ENCODE measurements around the gene FRMD7. TPM values are rescaled to one million over a fixed set of nuclear protein-coding genes. Genes with fewer than 3 reads are reported as not detected.

Gene FRMD7
- total and polyA plus RNA-seq, 2 experiments from 2014 or later, result not detected

- no peak for TF ChIP-seq ZNF462 (CRISPR knock-in tag; IDR thresholded peaks at IDR 0.05)
- TF ChIP-seq EZH2phosphoT487 (IDR thresholded peaks at IDR 0.05; ENCODE audit: unreplicated experiment), result no peak
- TF ChIP-seq ZNF114 (CRISPR knock-in tag; IDR thresholded peaks at IDR 0.05), result no peak
Observed at GRCh38 chrX:132119283-132119682, 8.5 kb downstream of the FRMD7 start (continued).

GRCh38 chrX:132118358-132118757, 9.5 kb downstream of the FRMD7 start:
- Histone ChIP-seq H2AFZ (no peak overlapping the region), H3K79me2 (replicated peaks; ENCODE audit: insufficient read depth) (no peaks in the 10 kb centered on the region), H3K4me1 (ENCODE audit: insufficient read depth) (no peaks in the 10 kb centered on the region), H3K4me3 (no peak overlapping the region), H3F3A (replicated peaks; ENCODE audit: low read depth) (no peaks in the 10 kb centered on the region), H3K4me2 (no peak overlapping the region), H3K27ac (ENCODE audit: low read depth) (no peak overlapping the region), H3K9me2 (ENCODE audit: insufficient read depth) (no peaks in the 10 kb centered on the region), H4K20me1 (replicated peaks; ENCODE audit: insufficient read depth) (no peaks in the 10 kb centered on the region), H3K27me3 (ENCODE audit: insufficient read depth) (no peaks in the 10 kb centered on the region), H3K36me3 (ENCODE audit: insufficient read depth) (no peaks in the 10 kb centered on the region)
- DNase-seq (ENCODE audit: low spot score), result peak; percentile 17
- no peak overlapping the region for H3K27ac Mint-ChIP-seq
- no peaks in the 10 kb centered on the region for H3K9me3 Mint-ChIP-seq
- peak; percentile 65 for ATAC-seq
- H3K27me3 Mint-ChIP-seq (ENCODE audit: insufficient read depth, low read depth, poor library complexity), result no peaks in the 10 kb centered on the region
- H3K4me1 Mint-ChIP-seq, result peaks cover 17% of the 10 kb centered on the region; the same call in 2 of the 3 replicates
- H3K4me3 Mint-ChIP-seq, result no peak overlapping the region
- no peaks in the 10 kb centered on the region for H3K36me3 Mint-ChIP-seq (ENCODE audit: low read depth)
- TF ChIP-seq NANOG (IDR thresholded peaks at IDR 0.05; ENCODE audit: borderline replicate concordance), result no peak
- TF ChIP-seq REST (IDR thresholded peaks at IDR 0.05; ENCODE audit: unreplicated experiment), result no peak
- no peak for TF ChIP-seq EZH2phosphoT487 (IDR thresholded peaks at IDR 0.05; ENCODE audit: unreplicated experiment)
- TF ChIP-seq CTCF (conservative IDR thresholded peaks at IDR 0.05; ENCODE audit: low read depth in 2 of 2), result no peak
- TF ChIP-seq EZH2 (IDR thresholded peaks at IDR 0.05; ENCODE audit: low read depth, unreplicated experiment), result no peak
- no peak for TF ChIP-seq CREB1 (CRISPR knock-in tag; IDR thresholded peaks at IDR 0.05; ENCODE audit: low read depth)
- no peak for TF ChIP-seq STAT1 (IDR thresholded peaks at IDR 0.05; ENCODE audit: unreplicated experiment)
- no peak for TF ChIP-seq ETS1 (IDR thresholded peaks at IDR 0.05)
- TF ChIP-seq POLR2AphosphoS5 (IDR thresholded peaks at IDR 0.05; ENCODE audit: low read depth), result no peak
- TF ChIP-seq ZNF114 (CRISPR knock-in tag; IDR thresholded peaks at IDR 0.05), result no peak

All from GM23338 (cell line).